ENCODE data around the gene DUSP5.

DNA sequence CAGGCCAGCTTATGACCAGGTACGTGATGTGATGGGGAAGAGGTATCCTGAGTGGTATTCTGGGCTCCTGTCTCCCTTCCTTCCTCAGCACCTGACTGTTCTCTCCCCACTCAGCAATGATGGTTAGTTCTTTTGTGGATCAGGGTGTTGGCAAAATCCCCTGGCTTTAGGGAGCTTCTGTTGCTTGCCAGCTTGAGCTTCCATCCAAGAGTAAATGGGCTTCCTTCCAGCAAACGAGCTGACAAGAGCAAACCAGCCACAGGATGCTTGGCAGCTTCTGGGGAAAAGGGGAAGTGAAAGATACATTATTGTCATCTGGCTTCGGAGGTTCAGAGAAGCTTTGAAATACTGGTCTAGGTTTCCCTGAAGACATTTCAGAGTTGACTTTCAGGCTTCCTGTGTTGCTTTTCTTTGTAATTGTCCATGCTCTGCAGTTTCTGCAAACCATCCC, 5.2 kb downstream of the DUSP5 start:
- no peak for TF ChIP-seq SP1 (IDR thresholded peaks at IDR 0.05; ENCODE audit: low read depth)
- TF ChIP-seq, protein P1, sequence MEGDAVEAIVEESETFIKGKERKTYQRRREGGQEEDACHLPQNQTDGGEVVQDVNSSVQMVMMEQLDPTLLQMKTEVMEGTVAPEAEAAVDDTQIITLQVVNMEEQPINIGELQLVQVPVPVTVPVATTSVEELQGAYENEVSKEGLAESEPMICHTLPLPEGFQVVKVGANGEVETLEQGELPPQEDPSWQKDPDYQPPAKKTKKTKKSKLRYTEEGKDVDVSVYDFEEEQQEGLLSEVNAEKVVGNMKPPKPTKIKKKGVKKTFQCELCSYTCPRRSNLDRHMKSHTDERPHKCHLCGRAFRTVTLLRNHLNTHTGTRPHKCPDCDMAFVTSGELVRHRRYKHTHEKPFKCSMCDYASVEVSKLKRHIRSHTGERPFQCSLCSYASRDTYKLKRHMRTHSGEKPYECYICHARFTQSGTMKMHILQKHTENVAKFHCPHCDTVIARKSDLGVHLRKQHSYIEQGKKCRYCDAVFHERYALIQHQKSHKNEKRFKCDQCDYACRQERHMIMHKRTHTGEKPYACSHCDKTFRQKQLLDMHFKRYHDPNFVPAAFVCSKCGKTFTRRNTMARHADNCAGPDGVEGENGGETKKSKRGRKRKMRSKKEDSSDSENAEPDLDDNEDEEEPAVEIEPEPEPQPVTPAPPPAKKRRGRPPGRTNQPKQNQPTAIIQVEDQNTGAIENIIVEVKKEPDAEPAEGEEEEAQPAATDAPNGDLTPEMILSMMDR (IDR thresholded peaks at IDR 0.05 in 2 of 3, conservative IDR thresholded peaks at IDR 0.05 in 1 of 3; ENCODE audit: borderline replicate concordance in 1 of 3, insufficient read depth in 1 of 3, low read depth in 2 of 3, low read length in 2 of 3) = no peak
- TF ChIP-seq, protein P2, sequence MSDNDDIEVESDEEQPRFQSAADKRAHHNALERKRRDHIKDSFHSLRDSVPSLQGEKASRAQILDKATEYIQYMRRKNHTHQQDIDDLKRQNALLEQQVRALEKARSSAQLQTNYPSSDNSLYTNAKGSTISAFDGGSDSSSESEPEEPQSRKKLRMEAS (IDR thresholded peaks at IDR 0.05) = no peak
- TF ChIP-seq SIN3A (IDR thresholded peaks at IDR 0.05; ENCODE audit: low read depth) = no peak
- TF ChIP-seq POLR2AphosphoS5 (IDR thresholded peaks at IDR 0.05; ENCODE audit: low read depth, low read length) = peak; percentile 64
- TF ChIP-seq ZNF274 (IDR thresholded peaks at IDR 0.05; ENCODE audit: low read depth, low read length) = no peak
- no peak for TF ChIP-seq YY1 (IDR thresholded peaks at IDR 0.05; ENCODE audit: extremely low read depth, insufficient replicate concordance, low read depth, low read length)
- no peak for TF ChIP-seq CEBPB (IDR thresholded peaks at IDR 0.05; ENCODE audit: low read depth)
- TF ChIP-seq POLR2A (IDR thresholded peaks at IDR 0.05; ENCODE audit: borderline replicate concordance, extremely low read depth, insufficient read depth, insufficient read length) = no peak
- TF ChIP-seq EZH2 (IDR thresholded peaks at IDR 0.05) = no peak
- TF ChIP-seq EZH2phosphoT487 (IDR thresholded peaks at IDR 0.05; ENCODE audit: borderline replicate concordance) = no peak
- TF ChIP-seq, protein P3, sequence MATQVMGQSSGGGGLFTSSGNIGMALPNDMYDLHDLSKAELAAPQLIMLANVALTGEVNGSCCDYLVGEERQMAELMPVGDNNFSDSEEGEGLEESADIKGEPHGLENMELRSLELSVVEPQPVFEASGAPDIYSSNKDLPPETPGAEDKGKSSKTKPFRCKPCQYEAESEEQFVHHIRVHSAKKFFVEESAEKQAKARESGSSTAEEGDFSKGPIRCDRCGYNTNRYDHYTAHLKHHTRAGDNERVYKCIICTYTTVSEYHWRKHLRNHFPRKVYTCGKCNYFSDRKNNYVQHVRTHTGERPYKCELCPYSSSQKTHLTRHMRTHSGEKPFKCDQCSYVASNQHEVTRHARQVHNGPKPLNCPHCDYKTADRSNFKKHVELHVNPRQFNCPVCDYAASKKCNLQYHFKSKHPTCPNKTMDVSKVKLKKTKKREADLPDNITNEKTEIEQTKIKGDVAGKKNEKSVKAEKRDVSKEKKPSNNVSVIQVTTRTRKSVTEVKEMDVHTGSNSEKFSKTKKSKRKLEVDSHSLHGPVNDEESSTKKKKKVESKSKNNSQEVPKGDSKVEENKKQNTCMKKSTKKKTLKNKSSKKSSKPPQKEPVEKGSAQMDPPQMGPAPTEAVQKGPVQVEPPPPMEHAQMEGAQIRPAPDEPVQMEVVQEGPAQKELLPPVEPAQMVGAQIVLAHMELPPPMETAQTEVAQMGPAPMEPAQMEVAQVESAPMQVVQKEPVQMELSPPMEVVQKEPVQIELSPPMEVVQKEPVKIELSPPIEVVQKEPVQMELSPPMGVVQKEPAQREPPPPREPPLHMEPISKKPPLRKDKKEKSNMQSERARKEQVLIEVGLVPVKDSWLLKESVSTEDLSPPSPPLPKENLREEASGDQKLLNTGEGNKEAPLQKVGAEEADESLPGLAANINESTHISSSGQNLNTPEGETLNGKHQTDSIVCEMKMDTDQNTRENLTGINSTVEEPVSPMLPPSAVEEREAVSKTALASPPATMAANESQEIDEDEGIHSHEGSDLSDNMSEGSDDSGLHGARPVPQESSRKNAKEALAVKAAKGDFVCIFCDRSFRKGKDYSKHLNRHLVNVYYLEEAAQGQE (IDR thresholded peaks at IDR 0.05; ENCODE audit: low read depth) = no peak

All from HCT116 (cell line).